Measurements from ENCODE around the gene TTC21A. TPM values are rescaled to one million over a fixed set of nuclear protein-coding genes. Genes with fewer than 3 reads are reported as not detected.

TTC21A gene
- total and polyA plus RNA-seq, 10 of the 15 experiments (the other 5 are each of a cell fraction or from before 2014, with no cell fraction given) = 0.62 to 3.2 (median 1.2) TPM

DNA sequence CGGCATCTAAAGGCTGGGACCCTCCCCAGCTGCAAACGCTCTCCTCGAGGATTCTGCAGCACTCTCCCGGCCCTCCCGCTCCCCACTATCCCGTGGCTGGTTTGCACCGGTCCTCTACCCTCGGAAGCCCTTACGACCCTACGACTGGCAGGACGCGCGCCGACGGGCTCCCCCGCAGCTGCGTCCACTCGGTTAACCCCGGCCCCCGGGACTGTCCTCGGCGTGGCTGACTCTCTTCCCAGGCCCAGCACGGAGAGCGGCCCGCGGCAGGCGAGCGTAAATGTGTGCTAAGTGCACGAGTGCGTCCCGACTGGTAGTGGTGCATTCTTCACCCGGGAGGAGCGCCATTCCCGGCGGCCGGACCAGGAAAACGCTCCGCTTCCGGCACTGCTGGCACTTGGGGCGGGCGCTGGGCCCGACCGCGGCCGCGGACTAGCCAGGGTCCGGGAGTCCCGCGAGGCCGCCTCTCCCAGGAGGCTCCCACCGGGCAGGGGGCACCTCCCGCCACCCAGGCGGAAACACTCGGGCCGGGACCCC, 561 bp upstream of the TTC21A start:
- ChIA-PET SMC1A (ENCODE audit: uncharacterized antibody, unreplicated experiment) (interaction anchor here (0.9 to 3.0 kb wide), 8 partner anchors 20 to 185 kb away, joined by 3 to 12 read pairs (median 8); no protein-coding TSS in a partner anchor), CTCF (interaction anchor here (1.1 to 5.6 kb wide), 6 partner anchors 19 to 185 kb away, joined by 3 to 39 read pairs (median 10); no protein-coding TSS in a partner anchor), RAD21 (ENCODE audit: unreplicated experiment) (interaction anchor here (1.3 to 2.2 kb wide), 2 partner anchors 42 to 182 kb away, joined by 4 to 7 read pairs; no protein-coding TSS in a partner anchor), POLR2A (interaction anchor here (0.6 to 2.1 kb wide), 5 partner anchors 26 to 90 kb away, joined by 3 to 5 read pairs (median 5); no protein-coding TSS in a partner anchor)
- no peak for DNase-seq (ENCODE audit: low read depth, low spot score)
- H4K20me1 ChIP-seq (ENCODE audit: control insufficient read depth, insufficient read depth) = no peaks in the 10 kb centered on the region; the same call in 1 of the 2 replicates
- in situ Hi-C loops (cut with MboI) (no loop called here), intact Hi-C loops (cut with micrococcal nuclease; ENCODE audit: unreplicated experiment) (no loop called here)
- peak; percentile 14 for ATAC-seq
- H3K4me2 ChIP-seq (ENCODE audit: control insufficient read depth, insufficient read depth) = peak overlapping the region; percentile 100
- TF ChIP-seq TAF1 (IDR thresholded peaks at IDR 0.05; ENCODE audit: borderline replicate concordance, low read depth, low read length) (no peak), MYC (IDR thresholded peaks at IDR 0.05; ENCODE audit: insufficient read depth, insufficient read length, insufficient replicate concordance, low read length, severe bottlenecking) (no peak), EED (IDR thresholded peaks at IDR 0.05; ENCODE audit: low read depth) (0 out of 2 replicates have a peak, but pooled peaks have one; percentile 15), IKZF1 (conservative IDR thresholded peaks at IDR 0.05) (peak; percentile 88), HDGF (IDR thresholded peaks at IDR 0.05) (0 out of 2 replicates have a peak, but pooled peaks have one; percentile 31), IKZF2 (IDR thresholded peaks at IDR 0.05) (peak in 1 of 2 experiments; percentile 54; a peak in 1 of 4 replicates)
- peak overlapping the region; percentile 59; the same call in 1 of the 2 replicates for H3K27ac ChIP-seq (ENCODE audit: control insufficient read depth, insufficient read depth)
- no peaks in the 10 kb centered on the region for H3K9me3 ChIP-seq (replicated peaks; ENCODE audit: control insufficient read depth, insufficient read depth, low read length)
- H3K4me3 ChIP-seq = peak overlapping the region; percentile 91
- H3K36me3 ChIP-seq (ENCODE audit: control insufficient read depth in 2 of 2, insufficient read depth in 2 of 2, low read length in 1 of 2) = no peaks in the 10 kb centered on the region; a peak in 2 of 4 replicates
- H3K4me1 ChIP-seq (ENCODE audit: control insufficient read depth, insufficient read depth, low read length) = peaks cover 27% of the 10 kb centered on the region
- no TSS peak for BruUV-seq (replicated peaks)
- peak overlapping the region; percentile 88 for H2AFZ ChIP-seq (ENCODE audit: control insufficient read depth, low read depth, low read length)
- H3K9ac ChIP-seq (ENCODE audit: control insufficient read depth, insufficient read depth, low read length) = peak overlapping the region; percentile 81
- WGBS (ENCODE audit: insufficient coverage, insufficient replicate concordance, low lambda C conversion rate, missing lambda C conversion rate) = under 1% methylated on average over 44 of the region's 55 CpGs
- no peak for FAIRE-seq
- H3K79me2 ChIP-seq (ENCODE audit: control insufficient read depth, insufficient read depth, low read length) = peaks cover 14% of the 10 kb centered on the region
- H3K27me3 ChIP-seq (replicated peaks in 1 of 2; ENCODE audit: control insufficient read depth in 2 of 2, insufficient read depth in 2 of 2, low read length in 1 of 2) = no peaks in the 10 kb centered on the region
